Stimulated activated CD8-positive, alpha-beta memory T cell treated with anti-CD3 and anti-CD28 coated beads, Interleukin-4, amount 100 ng/mL, for 48 hours (primary cell): ENCODE measurements around the gene RAPGEF5.
A peak's percentile ranks its signal among the peaks of the same experiment; 100 is the strongest.

Experiments used
- DNase-seq: peaks from one replicate; pipeline ENCODE4 v3.0.0-alpha.2; 2020

The RAPGEF5 gene

DNA sequence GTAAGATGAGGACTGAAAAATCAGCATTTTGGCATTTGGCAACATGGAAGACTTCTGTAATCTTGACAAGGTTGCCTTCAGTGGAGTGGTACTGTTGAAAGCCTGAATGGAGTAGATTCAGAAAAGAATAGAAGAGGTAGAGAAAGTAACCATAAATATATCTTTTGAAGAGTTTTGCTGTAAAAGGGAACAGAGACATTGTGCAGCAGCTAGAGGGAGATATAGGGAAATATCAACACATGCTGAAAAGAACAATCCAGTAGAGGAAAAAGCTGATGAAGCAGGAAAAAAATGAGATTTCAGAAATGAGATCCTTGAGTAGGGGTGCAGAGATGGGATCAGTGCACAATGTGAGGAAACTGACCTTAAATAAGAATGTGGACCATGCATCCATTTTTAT lies 60.0 kb downstream of the RAPGEF5 start:
- DNase-seq = no peak

DNA sequence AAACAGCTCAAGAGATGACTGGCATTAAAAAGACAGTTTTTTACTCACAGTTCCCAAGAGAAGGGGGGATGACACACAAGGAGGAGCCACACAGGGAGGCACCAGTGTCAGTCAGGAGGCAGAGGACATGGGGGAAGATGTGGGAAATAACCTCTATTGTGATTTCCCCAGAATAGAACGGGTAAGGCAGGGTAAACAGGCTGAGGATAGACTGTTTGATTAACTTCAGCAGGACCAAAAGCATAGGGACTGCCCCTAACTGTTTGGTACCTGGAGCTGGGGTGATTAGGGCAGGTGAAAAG lies 60.7 kb downstream of the RAPGEF5 start:
- DNase-seq = no peak

DNA sequence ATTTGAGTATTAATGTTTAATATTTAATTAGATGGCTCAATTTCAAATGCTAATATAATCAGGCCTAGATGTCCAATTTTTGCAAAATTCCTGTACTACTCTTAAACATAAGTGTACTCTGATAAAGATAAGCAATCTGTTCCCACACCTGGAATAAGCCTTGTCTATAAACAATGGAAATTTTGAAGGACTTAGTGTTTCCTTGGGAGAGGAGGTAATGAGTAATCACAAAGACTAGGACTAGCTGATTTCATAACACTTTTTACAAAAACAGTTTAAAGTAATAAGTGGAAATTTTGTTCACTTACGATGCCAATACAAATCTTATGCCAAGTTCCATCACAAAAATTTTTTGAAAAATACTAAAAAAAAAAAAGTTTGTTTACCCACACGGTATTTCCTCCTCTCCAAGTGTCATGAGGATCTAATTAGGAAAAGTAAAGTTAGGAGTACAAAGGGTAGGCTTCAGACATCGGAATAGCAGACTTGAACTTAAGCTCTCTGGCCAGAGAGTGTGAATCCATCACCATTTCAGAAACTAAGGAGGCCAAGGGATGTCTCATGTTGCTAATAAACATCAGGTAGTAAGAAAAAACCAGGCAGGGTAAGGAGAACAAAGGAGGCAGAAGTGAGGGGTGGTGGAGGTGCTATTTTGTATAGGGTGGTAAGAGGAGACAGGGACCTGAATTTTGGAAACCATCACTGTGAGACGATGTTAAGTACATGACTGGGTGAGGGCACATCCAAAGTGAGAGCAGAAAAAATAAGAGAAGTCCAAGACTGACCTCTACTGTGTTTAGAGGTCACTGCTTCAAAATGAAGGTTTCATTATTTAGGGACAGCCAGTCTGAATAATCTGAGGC lies 61.3 kb downstream of the RAPGEF5 start:
- DNase-seq = no peak

DNA sequence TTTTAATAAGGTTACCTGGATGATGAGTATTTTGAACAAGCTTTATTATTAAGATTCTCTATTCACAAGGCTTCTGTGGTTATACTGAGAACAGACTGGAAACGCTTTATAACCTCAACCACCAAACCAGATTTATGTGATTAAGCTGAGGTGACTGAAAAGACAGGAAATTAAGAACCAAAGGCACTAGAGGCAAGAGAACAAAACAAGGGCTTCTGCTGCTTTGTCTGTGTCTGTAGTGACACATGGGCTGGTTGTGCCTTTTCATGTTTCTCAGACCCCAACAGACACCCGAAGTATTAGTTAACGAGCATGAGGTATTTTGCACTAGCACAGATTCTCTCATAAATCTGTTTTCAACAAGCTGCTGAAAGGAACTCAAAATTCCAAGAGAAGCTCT lies 64.4 kb downstream of the RAPGEF5 start:
- no peak for DNase-seq

DNA sequence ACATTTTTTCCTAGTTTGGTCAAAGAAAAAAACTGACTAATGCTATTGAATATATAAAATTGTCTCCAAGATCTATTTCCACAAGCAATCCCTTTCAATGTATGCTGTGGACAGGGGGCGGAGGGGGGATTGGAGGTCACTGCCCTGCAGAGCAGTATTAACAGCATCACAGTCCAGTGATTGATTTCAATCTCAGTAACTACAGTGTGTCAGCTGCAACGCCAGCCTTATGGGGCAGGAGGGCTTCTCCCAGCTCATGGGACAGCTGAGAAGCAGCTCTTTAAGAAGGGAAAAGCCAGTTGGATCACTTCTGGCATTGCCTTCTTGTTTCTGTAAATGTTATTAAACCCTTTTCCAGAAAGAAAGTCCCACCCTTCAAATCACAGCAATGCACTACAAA lies 65.0 kb downstream of the RAPGEF5 start:
- no peak for DNase-seq

DNA sequence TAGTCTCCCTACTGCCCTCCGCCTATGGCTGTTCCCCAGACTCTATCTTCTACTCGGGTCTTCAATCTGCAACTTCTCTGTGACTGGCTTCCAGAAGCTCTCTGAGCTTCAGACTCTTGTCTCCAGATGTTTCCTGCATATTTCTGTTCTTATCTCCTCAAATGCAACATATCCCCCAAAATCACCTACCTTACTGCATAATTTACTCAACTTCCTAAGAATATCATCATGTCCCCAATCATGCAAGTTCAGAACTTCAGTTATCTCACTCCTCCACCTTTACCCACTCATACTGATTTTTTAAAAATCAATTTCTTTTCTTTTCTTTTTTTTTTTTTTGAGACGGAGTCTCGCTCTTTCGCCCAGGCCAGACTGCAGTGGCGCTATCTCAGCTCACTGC lies 68.8 kb downstream of the RAPGEF5 start:
- no peak for DNase-seq

DNA sequence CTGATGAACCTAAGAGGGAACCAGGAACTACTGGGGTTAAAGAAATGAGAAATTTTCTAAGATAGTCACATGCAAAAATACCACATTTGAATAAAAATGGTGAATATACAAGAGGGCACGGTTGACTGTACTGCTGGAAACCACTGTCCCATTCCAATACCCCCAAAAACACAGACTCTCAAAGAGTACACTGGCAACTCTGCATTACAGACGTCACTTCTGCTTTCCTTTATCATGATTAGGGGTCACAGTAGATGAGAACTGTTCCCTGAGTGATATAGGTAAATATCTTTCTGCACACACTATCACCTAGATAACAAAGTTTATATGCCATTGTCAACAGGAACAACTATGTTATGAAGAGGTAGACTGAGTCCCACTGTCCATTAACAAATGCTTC lies 69.5 kb downstream of the RAPGEF5 start:
- DNase-seq = no peak

DNA sequence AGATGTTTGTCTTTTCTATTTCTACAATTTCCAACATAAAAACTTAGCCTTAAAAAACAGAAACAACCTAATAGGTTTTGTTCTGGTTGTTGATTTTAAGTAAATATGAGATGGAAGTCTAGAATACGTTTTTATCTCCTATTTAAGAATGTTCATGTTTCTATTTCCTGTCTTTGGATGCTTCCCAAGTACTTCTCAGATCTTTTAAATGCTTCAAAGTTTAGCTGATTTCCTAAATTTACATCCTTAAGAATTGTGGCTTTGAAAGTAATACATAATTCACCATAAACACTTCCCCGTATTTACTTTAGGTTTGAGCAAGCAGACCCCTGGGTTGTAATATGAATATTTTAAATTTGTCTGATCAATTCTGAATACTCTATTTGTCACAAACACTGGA lies 70.5 kb downstream of the RAPGEF5 start:
- no peak for DNase-seq

DNA sequence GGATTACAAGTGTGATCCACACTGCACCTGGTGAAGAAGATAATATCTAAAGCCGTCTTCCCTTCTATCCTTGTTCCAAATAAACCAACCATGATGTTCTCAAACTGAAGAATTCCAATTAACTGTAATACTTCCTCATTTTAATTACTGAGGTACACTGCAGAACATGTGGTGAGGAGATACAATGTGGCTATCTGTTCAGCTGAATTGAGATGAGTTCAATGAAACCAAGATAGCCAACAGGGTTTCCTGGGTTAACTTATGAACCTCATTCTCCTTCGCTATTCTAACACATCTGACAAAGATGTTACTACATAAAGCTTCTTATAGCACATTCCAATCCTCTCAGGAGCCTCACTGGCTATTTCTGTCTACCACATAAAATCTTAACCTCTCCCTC lies 75.5 kb downstream of the RAPGEF5 start:
- DNase-seq = no peak

DNA sequence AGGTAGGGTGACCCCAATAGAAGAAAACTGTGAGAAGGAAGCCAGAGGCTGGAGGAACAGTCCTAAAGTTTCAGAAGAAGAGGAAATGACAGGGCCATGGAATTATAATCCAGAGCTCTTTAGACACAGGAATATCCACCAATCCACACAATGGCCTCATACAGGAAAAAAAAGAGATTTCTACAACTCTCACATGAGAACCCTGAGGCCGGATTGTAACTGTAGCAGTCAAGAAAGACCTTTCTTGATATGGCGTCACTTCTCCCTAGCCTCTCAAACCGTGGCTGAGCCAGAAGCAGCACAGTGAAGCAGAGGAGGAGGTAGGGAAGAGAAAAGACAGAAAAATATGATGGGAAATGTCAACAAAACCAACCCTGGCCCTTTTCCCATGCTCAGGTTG lies 76.9 kb downstream of the RAPGEF5 start:
- DNase-seq = no peak

DNA sequence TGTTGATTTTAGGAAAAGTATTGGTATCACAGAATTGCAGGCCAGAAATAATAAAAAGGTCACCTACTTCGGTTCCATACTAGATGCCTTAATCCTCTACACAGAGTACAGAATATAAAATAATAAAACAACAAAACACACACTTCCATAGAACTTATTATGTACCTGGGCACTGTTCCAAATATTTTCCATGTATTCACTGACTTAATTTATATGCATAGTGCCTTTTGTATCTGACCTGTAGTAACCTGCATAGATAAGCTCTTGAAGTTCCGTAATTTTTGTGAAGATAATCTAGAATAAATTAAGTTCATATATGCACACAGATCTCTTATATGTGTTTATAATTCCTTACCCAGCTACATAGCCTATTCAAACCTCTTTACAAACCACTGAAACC lies 78.3 kb downstream of the RAPGEF5 start:
- DNase-seq = no peak

DNA sequence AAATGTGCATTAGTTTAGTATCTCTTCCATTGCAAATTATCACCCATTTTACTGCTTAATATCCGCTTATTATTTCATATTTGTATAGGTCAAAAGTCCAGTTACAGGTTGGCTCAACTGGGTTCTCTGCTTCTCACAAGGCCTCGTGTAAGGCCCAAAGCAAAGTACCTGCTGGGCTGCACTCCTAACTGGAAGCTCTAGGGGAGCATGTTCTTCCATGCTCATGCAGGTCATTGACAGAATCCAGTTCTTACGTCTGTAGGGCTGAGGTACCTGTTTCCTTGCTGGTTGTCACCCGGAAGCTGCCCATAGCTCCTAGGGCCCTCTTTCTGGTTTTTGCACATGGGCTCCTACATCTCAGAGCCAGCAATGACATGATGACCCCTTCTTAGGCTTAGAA lies 79.6 kb downstream of the RAPGEF5 start:
- no peak for DNase-seq

DNA sequence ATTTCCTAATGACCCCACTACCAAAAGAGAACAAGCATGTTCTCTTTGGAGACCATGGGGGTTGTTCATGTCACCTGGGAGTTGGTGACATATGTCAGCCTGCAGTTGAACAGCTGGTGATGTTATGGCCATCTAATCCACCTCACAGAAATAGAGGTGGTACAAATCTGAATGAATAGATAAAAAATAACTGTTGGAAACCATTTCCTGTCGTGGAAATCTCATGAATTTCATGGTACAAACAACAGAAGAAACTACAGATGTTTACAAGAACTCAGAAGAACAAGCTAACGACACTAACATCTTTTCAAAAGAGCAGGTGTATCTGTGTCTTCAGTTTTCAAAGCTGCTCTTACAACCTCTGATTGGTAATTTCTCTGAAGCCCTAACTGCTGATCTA lies 81.3 kb downstream of the RAPGEF5 start:
- no peak for DNase-seq

DNA sequence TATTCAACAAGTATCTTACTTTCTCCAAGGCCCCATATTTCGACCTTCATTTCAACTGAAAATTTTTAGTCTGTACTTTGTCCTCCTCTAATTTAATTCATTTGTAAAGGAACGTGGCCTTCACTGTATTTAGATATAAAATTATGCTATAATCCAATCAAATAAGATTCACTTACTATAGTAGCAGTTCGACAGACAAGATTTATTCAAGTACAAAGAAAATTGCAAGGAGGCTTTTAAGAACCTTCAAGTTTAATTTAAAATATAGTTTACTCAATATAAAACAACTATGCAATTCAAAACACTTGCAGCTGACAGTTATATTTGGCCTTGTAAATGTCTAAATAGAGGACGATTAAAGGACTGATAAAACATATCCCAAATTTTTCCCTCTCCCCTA lies 85.6 kb downstream of the RAPGEF5 start:
- no peak for DNase-seq

DNA sequence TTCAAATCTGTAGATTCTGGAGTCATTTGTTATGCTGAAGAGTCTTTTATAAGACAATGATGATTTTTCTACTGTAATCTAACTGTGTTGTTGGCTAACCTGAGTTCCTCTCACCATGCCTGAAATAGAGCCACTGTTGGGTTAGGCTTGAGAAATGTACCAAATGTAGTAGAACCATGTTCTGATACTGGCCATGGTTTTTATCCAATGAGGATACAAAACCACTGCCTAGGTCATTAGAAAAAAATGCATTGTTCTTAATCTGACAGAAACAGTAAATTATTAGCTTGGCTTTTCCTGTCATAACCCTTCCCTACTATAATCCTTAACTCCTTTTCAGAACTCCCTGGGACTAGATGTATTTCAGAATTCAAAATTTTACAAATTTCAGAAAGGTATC lies 86.6 kb downstream of the RAPGEF5 start:
- DNase-seq = no peak

DNA sequence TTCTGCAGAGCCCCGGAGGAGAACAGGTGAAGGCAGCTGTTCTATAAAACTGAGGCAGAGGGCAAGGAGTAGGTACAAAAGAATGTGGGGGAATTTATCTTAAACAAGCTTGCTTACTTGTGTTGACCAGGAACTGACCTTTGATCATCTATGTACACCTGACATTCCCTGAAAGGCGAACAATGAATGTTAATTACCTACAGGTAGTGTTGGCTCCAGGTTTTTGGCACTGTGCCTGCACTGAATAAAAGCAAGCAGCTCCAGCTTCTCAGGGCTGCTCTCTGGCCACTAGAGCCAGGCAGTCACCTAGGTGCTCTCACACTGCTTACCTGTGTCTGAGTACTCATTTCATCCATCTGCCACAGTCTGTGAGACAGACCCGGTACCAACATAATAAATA lies 87.0 kb downstream of the RAPGEF5 start:
- DNase-seq = no peak

DNA sequence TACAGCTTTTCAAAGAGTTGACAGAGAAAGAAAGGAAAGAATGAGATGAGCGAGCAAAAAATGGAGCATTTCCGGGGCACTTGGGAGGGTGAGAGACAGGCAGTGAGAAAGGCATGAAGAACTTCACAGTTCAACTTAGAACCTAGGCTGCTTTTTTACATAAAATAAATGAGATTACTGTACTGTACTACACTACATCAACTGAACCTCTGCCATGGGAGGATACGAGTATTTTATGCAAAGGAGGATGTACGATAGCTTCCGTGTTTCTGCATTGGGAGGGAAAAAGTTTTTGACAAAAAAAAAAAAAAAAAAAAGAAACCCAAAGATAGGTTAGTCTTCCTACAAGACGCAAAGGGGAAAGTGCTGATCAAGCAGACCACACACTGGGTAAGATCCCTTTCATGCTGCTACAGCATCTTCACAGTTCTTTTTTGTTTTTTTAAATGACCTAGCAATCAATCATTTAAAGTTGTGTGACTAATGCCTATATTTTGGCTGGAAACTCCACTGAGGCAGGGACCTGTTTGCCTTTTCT lies 88.0 kb downstream of the RAPGEF5 start:
- no peak for DNase-seq

DNA sequence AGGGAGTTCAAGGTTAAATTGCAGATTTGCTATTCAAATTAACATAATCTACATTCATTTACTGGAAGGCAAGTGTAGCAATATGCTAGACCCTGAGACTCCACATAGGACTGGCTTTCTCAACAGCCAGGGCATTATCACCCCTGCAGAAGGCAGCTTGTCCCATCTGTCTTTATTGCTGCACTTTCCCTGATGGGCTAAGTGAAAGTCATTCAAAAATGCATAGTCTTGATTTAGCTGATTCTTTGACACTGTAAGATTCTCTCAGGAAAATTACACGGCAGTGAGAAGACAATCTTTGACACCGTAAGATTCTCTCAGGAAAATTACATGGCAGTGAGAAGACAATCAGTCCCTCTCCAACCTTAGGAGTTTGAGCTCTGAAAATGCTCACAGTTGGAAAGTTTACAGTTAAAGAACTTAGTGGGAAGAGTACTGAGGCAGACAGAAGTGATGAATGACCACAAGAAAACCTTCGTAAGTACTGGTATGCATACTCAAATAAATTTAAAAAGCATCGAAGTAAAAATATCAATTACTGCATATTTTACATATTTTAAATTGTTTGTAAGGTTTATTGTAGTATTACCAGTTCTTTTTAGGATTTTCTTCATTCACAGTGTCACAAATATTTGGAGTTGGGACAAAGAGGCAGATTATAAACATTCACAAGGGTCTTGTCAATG lies 88.9 kb downstream of the RAPGEF5 start:
- DNase-seq = no peak

DNA sequence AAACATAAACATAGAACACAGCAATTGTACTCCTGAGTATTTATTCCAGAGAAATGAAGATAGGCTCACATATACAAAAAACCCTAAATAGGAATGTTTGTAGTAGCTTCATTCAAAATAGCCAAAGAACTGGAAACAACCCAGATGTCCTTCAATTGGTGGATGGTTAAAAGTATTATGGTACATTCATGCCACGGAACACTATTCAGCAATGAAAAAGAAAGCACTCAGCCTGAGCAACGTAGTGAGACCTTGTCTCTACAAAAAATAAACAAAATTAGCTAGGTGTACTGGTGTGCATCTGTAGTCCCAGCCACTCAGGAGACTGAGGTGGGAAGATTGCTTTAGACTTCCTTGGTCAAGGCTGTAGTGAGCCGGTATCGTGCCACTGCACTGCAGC lies 94.4 kb downstream of the RAPGEF5 start:
- no peak for DNase-seq

DNA sequence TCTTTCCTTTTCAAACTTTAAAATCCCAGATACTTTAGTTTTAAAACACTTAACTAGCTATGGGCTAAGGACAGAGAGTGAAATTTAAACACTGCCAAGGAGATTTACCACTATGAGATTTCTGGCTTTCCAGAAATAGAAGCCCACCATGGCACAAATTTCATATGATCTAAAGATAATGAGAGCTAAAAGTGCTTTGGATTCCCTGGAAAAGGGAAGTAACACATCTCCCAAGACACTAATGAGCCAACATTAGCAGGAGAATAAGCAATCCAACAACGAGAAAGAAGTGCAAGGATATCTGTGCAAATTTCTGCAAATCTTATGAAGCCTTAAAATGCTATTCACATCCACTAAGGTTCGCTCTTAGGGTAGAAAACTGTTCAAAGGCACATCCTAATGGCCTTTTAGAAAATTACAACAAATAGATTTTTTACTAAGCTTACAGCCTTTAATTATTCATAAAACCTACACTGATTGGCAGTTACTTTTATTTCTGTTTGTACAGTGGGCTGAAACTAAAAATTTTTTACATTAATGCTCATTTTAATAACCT lies 100.3 kb downstream of the RAPGEF5 start:
- DNase-seq = no peak

DNA sequence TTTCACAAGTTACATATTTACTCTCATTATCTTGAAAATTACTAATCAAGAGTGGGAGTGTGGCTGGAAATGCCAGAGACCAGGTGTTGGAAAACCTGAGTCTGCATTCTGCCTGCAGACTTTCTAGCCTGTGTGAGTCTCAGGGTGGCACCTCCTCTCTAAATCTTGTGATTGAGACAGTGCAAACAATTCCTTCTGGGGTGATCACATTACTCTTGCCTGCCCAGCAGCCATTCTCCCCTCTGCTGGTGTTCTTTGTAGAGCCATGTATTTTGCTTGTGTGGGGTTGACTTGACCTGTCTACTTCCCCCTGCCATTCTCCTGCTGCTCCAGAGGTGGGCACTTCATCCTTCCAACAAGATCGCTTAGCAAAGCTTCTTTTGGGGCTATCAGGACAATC lies 101.1 kb downstream of the RAPGEF5 start:
- DNase-seq = no peak

DNA sequence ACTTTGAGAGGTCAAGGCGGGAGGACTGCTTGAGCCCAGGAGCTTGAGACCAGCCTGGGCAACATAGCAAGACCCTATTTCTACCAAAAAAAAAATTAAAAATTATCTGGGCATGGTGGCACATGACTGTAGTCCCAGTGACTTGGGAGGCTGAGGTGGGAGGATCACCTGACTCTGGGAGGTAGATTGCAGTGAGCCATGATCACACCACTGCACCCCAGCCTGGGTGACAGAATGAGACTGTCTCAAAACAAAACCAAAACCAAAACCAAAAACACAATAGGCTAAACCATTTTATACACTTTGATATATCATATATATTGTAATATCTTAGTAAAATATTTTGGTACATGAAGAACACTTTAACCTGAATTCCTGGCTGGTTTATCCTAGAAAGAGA lies 101.6 kb downstream of the RAPGEF5 start:
- peak; percentile 25 for DNase-seq

DNA sequence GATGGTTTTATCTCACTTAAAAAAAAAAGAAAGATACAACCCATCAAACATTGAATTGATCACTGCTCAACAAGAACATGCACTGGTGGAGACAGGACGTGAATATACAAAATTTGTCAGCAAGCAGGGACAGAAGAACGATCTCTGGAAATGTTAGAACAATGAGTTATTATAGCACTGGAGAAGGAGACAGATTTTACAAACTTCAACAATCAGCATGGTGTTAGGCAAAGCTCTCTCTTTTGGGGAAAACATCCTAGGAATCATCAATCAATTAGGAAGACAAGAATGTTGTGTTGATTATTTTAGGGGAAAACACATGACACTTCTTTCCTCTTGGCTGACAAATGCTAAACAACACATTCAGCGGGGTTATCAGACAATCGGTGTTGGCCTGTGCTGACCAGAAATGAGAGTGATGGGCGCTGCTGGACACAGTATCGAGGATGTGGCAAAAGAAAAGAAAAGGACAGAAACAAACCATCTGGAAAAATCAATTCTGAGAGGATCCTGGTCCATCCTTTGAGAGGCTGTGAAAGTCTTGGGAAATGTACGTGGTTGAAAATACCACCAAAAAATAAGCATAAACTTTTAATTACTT lies 103.9 kb downstream of the RAPGEF5 start:
- no peak for DNase-seq

DNA sequence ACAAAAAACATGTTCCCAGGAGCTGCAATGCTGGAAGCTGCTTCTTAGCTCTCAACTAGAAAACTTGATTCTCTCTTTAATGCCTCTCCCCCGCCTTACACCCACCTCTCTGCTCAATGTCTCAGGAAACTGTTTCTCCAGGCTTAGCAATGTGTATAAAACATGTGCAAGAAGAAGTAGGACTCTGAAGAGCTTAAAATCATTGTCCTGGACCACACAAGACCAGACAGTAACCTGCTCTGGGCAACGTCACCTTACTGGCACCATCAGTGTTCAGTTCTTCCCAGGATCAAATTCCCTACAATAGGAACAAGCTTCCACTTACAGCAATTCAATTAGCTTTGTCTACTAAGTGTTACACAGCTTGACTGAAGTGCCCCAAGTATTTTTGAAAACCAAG lies 104.9 kb downstream of the RAPGEF5 start:
- no peak for DNase-seq
